HepG2 (cell line): Measurements from ENCODE around the gene SPG7. TPM values are rescaled to one million over a fixed set of nuclear protein-coding genes. Genes with fewer than 3 reads are reported as not detected.
A peak's percentile ranks its signal among the peaks of the same experiment; 100 is the strongest.

Experiments
- ADNP ChIP-seq: sonication (generic); formaldehyde crosslinking; IDR thresholded peaks from 2 replicates; pipeline ENCODE4 v1.4.0; 2020; ENCODE audit warnings: missing genetic modification reagents
- CEBPB ChIP-seq: IDR thresholded peaks from 2 replicates; pipeline ENCODE4 v1.6.1; 2011; ENCODE audit warnings: low read depth, low read length, improper control_type of control experiment, borderline replicate concordance
- HNF4A ChIP-seq: sonication (generic); formaldehyde crosslinking; IDR thresholded peaks from 2 replicates; pipeline ENCODE4 v1.4.0; 2020; ENCODE audit warnings: missing genetic modification reagents
- KAT8 ChIP-seq: IDR thresholded peaks from 2 replicates; pipeline ENCODE4 v1.6.1; 2016; ENCODE audit warnings: missing genetic modification reagents, missing compliant biosample characterization
- KDM1A ChIP-seq: IDR thresholded peaks from 2 replicates; pipeline ENCODE4 v1.6.1; 2016; ENCODE audit warnings: missing compliant biosample characterization
- NCOR1 ChIP-seq: fragments of 200-600 bp; sonication (generic); IDR thresholded peaks from 2 replicates; pipeline ENCODE4 v1.7.0; 2017; ENCODE audit warnings: antibody characterized with exemption, low read length, borderline replicate concordance
- NFKB2 ChIP-seq: sonication (generic); formaldehyde crosslinking; IDR thresholded peaks from 2 replicates; pipeline ENCODE4 v1.4.0; 2020; ENCODE audit warnings: missing genetic modification reagents, borderline replicate concordance
- NFYB ChIP-seq: sonication (generic); formaldehyde crosslinking; IDR thresholded peaks from 2 replicates; pipeline ENCODE4 v1.4.0; 2020; ENCODE audit warnings: missing genetic modification reagents
- PAXIP1 ChIP-seq: sonication (generic); formaldehyde crosslinking; conservative IDR thresholded peaks from 2 replicates; pipeline ENCODE4 v1.4.0; 2020; ENCODE audit warnings: mild to moderate bottlenecking, missing genetic modification reagents, moderate library complexity
- RNF2 ChIP-seq: fragments of 450-650 bp; conservative IDR thresholded peaks from 2 replicates; pipeline ENCODE4 v1.6.1; 2016; ENCODE audit warnings: low read depth
- ZMYM3 ChIP-seq: sonication (generic); formaldehyde crosslinking; IDR thresholded peaks from 2 replicates; pipeline ENCODE4 v1.5.1; 2020; ENCODE audit warnings: mild to moderate bottlenecking, missing genetic modification reagents
- ZNF121 ChIP-seq: sonication (generic); formaldehyde crosslinking; IDR thresholded peaks from 2 replicates; pipeline ENCODE4 v1.5.0; 2020; ENCODE audit warnings: mild to moderate bottlenecking, missing genetic modification reagents
- ZNF264 ChIP-seq: sonication (generic); formaldehyde crosslinking; IDR thresholded peaks from 2 replicates; pipeline ENCODE4 v1.4.0; 2020; ENCODE audit warnings: missing genetic modification reagents
- polyA plus RNA-seq, 8 experiments: library from polyadenylated mRNA; depleted of rRNA in 3 of 8; stranded (reverse) in 7 of 8; unstranded in 1 of 8; fragments of >200 nt; fragmentation: Illumina TruSeq in 4 of 8; extraction: Trizol in 4 of 8; gene quantifications; 2 replicates each; pipeline versions ENCODE4 v1.2.1 to v1.2.3, GENCODE V29; 2011 to 2016; ENCODE audit warnings: low read depth in 4 of 8, missing spikeins in 1 of 8, mixed read lengths in 1 of 8; ENCODE audit not compliant: insufficient read depth in 1 of 8
- total RNA-seq, 5 experiments: library from RNA; depleted of rRNA; stranded (reverse); fragments of >200 nt; fragmentation: Illumina TruSeq; extraction: Trizol; gene quantifications; 2 replicates each; pipeline ENCODE4 v1.2.3, GENCODE V29; 2016; ENCODE audit warnings: low read depth in 1 of 5
- TF ChIP-seq, protein P1 (sequence below): sonication (generic); formaldehyde crosslinking; IDR thresholded peaks from 2 replicates; pipeline ENCODE4 v1.5.0; 2020; ENCODE audit warnings: mild to moderate bottlenecking, missing genetic modification reagents
- TF ChIP-seq, protein P2 (sequence below): sonication (generic); formaldehyde crosslinking; conservative IDR thresholded peaks from 2 replicates; pipeline ENCODE4 v1.4.0; 2020; ENCODE audit warnings: missing genetic modification reagents
- TF ChIP-seq, protein P3 (sequence below): sonication (generic); formaldehyde crosslinking; IDR thresholded peaks from 2 replicates; pipeline ENCODE4 v1.5.0; 2020; ENCODE audit warnings: mild to moderate bottlenecking, missing genetic modification reagents, borderline replicate concordance

Gene SPG7
- total and polyA plus RNA-seq, 2 of the 13 experiments (the other 11 are each of a cell fraction or from before 2014, with no cell fraction given) = 66.0 to 136 TPM

DNA sequence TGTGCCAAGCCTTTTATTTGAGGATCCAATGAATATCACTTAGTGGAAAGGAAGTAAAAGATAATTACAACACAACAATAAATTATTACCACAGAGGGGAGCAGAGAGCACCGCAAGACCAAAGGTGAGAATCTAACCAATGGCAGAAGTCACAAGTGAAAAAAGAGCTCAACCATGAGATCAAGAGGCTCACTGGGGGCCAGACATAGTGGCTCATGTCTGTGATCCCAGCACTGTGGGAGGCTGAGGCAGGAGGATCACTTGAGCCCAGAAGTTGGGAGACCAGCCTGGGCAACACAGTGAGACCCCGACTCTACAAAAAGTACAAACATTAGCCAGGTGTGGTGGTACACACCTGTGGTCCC lies 35.5 kb upstream of the SPG7 start (continued):
- TF ChIP-seq PAXIP1 (CRISPR knock-in tag) (0 out of 2 replicates have a peak, but pooled peaks have one; percentile 15), KDM1A (0 out of 2 replicates have a peak, but pooled peaks have one; percentile 30), NFKB2 (no peak), ZNF264 (CRISPR knock-in tag) (no peak), KAT8 (CRISPR knock-in tag) (0 out of 2 replicates have a peak, but pooled peaks have one; percentile 22), RNF2 (no peak), ADNP (CRISPR knock-in tag) (no peak), NCOR1 (peak; percentile 76), ZMYM3 (peak; percentile 57; the same call in 1 of the 2 replicates), ZNF121 (CRISPR knock-in tag) (peak; percentile 91), CEBPB (peak; percentile 68), HNF4A (CRISPR knock-in tag) (0 out of 2 replicates have a peak, but pooled peaks have one; percentile 46), NFYB (0 out of 2 replicates have a peak, but pooled peaks have one; percentile 5)
- TF ChIP-seq, protein P1, sequence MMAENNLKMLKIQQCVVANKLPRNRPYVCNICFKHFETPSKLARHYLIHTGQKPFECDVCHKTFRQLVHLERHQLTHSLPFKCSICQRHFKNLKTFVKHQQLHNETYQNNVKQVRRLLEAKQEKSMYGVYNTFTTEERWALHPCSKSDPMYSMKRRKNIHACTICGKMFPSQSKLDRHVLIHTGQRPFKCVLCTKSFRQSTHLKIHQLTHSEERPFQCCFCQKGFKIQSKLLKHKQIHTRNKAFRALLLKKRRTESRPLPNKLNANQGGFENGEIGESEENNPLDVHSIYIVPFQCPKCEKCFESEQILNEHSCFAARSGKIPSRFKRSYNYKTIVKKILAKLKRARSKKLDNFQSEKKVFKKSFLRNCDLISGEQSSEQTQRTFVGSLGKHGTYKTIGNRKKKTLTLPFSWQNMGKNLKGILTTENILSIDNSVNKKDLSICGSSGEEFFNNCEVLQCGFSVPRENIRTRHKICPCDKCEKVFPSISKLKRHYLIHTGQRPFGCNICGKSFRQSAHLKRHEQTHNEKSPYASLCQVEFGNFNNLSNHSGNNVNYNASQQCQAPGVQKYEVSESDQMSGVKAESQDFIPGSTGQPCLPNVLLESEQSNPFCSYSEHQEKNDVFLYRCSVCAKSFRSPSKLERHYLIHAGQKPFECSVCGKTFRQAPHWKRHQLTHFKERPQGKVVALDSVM (CRISPR knock-in tag) = peak; percentile 85
- TF ChIP-seq, protein P2, sequence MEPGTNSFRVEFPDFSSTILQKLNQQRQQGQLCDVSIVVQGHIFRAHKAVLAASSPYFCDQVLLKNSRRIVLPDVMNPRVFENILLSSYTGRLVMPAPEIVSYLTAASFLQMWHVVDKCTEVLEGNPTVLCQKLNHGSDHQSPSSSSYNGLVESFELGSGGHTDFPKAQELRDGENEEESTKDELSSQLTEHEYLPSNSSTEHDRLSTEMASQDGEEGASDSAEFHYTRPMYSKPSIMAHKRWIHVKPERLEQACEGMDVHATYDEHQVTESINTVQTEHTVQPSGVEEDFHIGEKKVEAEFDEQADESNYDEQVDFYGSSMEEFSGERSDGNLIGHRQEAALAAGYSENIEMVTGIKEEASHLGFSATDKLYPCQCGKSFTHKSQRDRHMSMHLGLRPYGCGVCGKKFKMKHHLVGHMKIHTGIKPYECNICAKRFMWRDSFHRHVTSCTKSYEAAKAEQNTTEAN (CRISPR knock-in tag) = no peak
- TF ChIP-seq, protein P3, sequence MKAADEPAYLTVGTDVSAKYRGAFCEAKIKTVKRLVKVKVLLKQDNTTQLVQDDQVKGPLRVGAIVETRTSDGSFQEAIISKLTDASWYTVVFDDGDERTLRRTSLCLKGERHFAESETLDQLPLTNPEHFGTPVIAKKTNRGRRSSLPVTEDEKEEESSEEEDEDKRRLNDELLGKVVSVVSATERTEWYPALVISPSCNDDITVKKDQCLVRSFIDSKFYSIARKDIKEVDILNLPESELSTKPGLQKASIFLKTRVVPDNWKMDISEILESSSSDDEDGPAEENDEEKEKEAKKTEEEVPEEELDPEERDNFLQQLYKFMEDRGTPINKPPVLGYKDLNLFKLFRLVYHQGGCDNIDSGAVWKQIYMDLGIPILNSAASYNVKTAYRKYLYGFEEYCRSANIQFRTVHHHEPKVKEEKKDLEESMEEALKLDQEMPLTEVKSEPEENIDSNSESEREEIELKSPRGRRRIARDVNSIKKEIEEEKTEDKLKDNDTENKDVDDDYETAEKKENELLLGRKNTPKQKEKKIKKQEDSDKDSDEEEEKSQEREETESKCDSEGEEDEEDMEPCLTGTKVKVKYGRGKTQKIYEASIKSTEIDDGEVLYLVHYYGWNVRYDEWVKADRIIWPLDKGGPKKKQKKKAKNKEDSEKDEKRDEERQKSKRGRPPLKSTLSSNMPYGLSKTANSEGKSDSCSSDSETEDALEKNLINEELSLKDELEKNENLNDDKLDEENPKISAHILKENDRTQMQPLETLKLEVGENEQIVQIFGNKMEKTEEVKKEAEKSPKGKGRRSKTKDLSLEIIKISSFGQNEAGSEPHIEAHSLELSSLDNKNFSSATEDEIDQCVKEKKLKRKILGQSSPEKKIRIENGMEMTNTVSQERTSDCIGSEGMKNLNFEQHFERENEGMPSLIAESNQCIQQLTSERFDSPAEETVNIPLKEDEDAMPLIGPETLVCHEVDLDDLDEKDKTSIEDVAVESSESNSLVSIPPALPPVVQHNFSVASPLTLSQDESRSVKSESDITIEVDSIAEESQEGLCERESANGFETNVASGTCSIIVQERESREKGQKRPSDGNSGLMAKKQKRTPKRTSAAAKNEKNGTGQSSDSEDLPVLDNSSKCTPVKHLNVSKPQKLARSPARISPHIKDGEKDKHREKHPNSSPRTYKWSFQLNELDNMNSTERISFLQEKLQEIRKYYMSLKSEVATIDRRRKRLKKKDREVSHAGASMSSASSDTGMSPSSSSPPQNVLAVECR (CRISPR knock-in tag) = 0 out of 2 replicates have a peak, but pooled peaks have one; percentile 29
